Small intestine (tissue), 7 donors: ENCODE results near the gene RCBTB2. TPM values are rescaled to one million over a fixed set of nuclear protein-coding genes. Genes with fewer than 3 reads are reported as not detected.

Experiments used
- DNase-seq, 2 donors: peaks; one replicate each; pipeline versions ENCODE4 v3.0.0 to v3.0.0-alpha.2; 2013
- FAIRE-seq: peaks from 2 replicates; lab custom pipeline; 2012; peaks lifted over from hg19 to GRCh38; lab: Jason Lieb, UNC
- H3K27ac ChIP-seq, 3 donors: one replicate each; pipeline ENCODE4 v1.5.1; 2013; ENCODE audit warnings: low read length in 2 of 3, mild to moderate bottlenecking in 2 of 3, control low read depth in 1 of 3, inconsistent platforms in 1 of 3, low read depth in 1 of 3, moderate library complexity in 1 of 3
- H3K27me3 ChIP-seq, 3 donors: one replicate each; pipeline ENCODE4 v1.6.1; 2013; ENCODE audit warnings: low read length in 3 of 3, inconsistent platforms in 1 of 3; ENCODE audit not compliant: control insufficient read depth in 3 of 3, insufficient read depth in 3 of 3
- H3K36me3 ChIP-seq, 3 donors: one replicate each; pipeline ENCODE4 v1.6.1; 2013; ENCODE audit warnings: low read length in 3 of 3, inconsistent platforms in 1 of 3, low read depth in 1 of 3, mild to moderate bottlenecking in 1 of 3, moderate library complexity in 1 of 3; ENCODE audit not compliant: control insufficient read depth in 3 of 3, insufficient read depth in 2 of 3
- H3K4me1 ChIP-seq, 3 donors: one replicate each; pipeline ENCODE4 v1.6.1; 2013; ENCODE audit warnings: low read length in 2 of 3, inconsistent platforms in 1 of 3, low read depth in 1 of 3, mild to moderate bottlenecking in 1 of 3, moderate library complexity in 1 of 3; ENCODE audit not compliant: control insufficient read depth in 3 of 3, insufficient read depth in 2 of 3
- H3K4me3 ChIP-seq, 3 donors: one replicate each; pipeline ENCODE4 v1.5.1; 2013; ENCODE audit warnings: low read length in 3 of 3, control low read depth in 1 of 3, inconsistent platforms in 1 of 3, low read depth in 1 of 3, mild to moderate bottlenecking in 1 of 3, moderate library complexity in 1 of 3
- H3K9me3 ChIP-seq, 2 donors: one replicate each; pipeline ENCODE4 v1.6.1; 2013; ENCODE audit warnings: low read depth in 1 of 2, low read length in 1 of 2; ENCODE audit not compliant: control insufficient read depth in 2 of 2, insufficient read depth in 1 of 2
- WGBS, 3 donors: extraction: QIAGEN DNeasy Blood & Tissue Kit; methylation state at CpG; one replicate each; pipeline ENCODE4 v1.1.7; 2013; 5-methylcytosine and 5-hydroxymethylcytosine counted together
- polyA plus RNA-seq, 4 donors: library from polyadenylated mRNA; stranded (reverse) in 3 of 4; unstranded in 1 of 4; fragments of 200-250 nt in 3 of 4; fragments of 120-200 nt in 1 of 4; gene quantifications; one replicate each; pipeline versions ENCODE4 v1.2.1 to v1.2.3, GENCODE V29; 2013
- donor health status: healthy with polysubstance abuse.
- donor health status: control.
- donor health status: control.
- donor health status: Bipolar disorder and iron deficiency.
- donor health status: healthy.

The RCBTB2 gene
- polyA plus RNA-seq, 4 donors: 3.1 to 10.3 (median 6.2) TPM

DNA sequence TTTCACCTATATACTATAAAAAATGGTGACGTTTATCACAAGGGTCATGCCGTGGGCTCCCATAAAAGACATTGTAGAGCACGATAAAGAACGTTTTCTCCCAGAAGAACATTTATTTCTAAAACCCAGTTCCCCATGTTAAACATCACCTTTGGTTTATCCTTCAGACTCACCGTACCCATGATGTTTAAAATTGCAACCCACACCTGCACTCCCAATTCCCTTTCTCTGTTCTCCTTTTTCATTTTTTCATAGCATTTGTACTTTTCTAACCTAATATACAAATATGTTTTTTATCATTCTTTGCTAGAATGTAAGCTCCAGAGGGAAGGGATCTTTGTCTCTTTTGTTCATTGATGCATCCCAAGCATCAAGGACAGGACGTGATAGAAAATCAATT is 2.0 kb downstream of the RCBTB2 start:
- 88 to 92% (median 90%) methylated on average over 6 of the region's 6 CpGs for WGBS, 3 donors
- no peak for FAIRE-seq
- H3K27ac ChIP-seq: no peak overlapping the region

DNA sequence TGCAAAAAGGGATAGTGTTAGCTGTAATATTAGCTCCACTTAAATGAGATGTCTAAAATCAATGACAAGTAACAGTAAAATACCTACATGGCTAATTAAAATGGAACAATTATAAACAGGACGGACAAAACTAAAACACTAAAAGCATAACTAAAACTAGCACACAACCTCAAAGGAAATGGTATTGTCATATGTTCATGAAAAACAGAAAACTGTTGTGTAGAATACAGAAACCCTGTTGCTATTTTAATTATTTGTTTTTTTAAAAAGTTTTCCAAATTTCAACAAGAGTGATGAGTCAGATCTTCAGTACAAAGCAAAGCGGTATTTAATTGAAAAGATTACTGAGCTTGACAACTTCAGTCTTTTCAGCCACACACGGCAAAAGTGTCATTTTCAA is 4.2 kb downstream of the RCBTB2 start:
- H3K4me3 ChIP-seq: no peak overlapping the region
- DNase-seq: no peak
- WGBS, 3 donors: 84 to 90% (median 87%) methylated on average over 3 of the region's 3 CpGs
- no peaks in the 10 kb centered on the region for H3K9me3 ChIP-seq
- FAIRE-seq: no peak
- H3K36me3 ChIP-seq: no peaks in the 10 kb centered on the region
- H3K27me3 ChIP-seq: no peaks in the 10 kb centered on the region
- no peak overlapping the region for H3K27ac ChIP-seq
- peaks cover 0 to 3% (median 3%) of the 10 kb centered on the region in 3 donors for H3K4me1 ChIP-seq

More for the DNA sequence above, 2.0 kb downstream of the RCBTB2 start:
- no peaks in the 10 kb centered on the region for H3K9me3 ChIP-seq
- no peak for DNase-seq
- H3K36me3 ChIP-seq: no peaks in the 10 kb centered on the region
- H3K4me1 ChIP-seq: peaks cover 0 to 3% (median 3%) of the 10 kb centered on the region in 3 donors
- H3K27me3 ChIP-seq: no peaks in the 10 kb centered on the region
- H3K4me3 ChIP-seq: no peak overlapping the region

DNA sequence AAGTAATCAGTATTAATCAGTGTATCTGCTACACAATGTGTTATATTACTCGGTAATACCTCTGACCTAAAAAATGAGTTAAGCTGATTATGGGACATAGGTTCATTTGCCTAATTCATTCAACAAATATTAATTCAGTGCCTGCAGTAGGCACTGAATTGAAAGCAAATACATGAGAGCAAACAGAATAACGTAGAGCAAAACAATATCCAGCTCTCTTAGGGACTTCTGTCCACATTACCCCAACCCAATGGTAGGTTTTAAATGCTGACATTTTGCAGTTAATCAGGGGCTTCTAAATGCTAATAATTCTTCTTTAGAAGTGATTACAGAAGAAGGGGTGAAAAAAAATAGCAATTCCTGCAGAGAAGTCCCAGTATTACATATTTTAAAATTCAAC is 4.9 kb downstream of the RCBTB2 start:
- DNase-seq (no peak), FAIRE-seq (no peak)
- Histone ChIP-seq H3K27me3 (no peaks in the 10 kb centered on the region), H3K9me3 (no peaks in the 10 kb centered on the region), H3K4me1 (peaks cover 0 to 3% (median 3%) of the 10 kb centered on the region in 3 donors), H3K4me3 (no peak overlapping the region), H3K27ac (no peak overlapping the region), H3K36me3 (no peaks in the 10 kb centered on the region)
- 70 to 75% (median 73%) methylated on average over 2 of the region's 2 CpGs for WGBS, 3 donors

DNA sequence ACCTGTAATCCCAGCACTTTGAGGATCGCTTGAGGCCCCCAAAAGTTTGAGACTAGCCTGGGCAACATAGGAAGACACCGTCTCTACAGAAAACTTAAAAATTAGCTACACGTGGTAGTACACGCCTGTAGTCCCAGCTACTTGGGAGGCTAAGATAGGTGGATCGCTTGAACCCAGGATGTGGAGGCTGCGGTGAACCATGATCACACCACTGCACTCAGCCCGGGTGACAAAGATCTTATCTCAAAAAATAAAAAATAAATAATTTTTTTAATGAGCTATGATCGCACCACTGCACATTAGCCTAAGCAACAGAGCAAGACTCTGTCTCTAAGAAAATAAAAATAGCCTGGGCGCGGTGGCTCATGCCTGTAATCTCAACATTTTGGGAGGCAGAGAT is 6.6 kb downstream of the RCBTB2 start:
- H3K27me3 ChIP-seq: no peaks in the 10 kb centered on the region
- peaks cover 0 to under 1% (median 0%) of the 10 kb centered on the region in 3 donors for H3K4me1 ChIP-seq
- FAIRE-seq (no peak), DNase-seq (no peak)
- H3K9me3 ChIP-seq: no peaks in the 10 kb centered on the region
- H3K27ac ChIP-seq: no peak overlapping the region
- H3K4me3 ChIP-seq: no peak overlapping the region
- WGBS, 3 donors: 86 to 88% (median 87%) methylated on average over 10 of the region's 10 CpGs
- H3K36me3 ChIP-seq: no peaks in the 10 kb centered on the region

DNA sequence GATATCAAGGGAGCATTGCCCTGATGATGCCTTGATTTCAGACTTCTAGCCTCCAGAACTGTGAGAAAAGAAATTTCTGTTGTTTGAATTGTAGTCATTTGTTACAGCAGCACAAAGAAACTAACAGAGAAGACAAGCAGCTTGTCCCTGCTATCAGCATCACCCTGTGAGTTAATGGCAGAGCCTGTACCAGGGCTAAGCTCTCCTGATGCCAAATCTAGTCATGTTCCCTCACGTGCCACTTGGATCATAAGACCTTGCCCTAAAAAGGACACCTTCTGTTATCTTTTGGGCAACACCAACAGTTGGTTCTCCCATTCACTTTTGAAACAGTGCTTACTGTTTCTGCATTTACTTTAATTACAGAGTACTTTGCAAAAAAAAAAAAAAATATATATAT is 14.8 kb downstream of the RCBTB2 start:
- Histone ChIP-seq H3K27me3 (no peaks in the 10 kb centered on the region), H3K4me1 (no peaks in the 10 kb centered on the region), H3K36me3 (no peaks in the 10 kb centered on the region), H3K4me3 (no peak overlapping the region), H3K27ac (no peak overlapping the region), H3K9me3 (no peaks in the 10 kb centered on the region)
- WGBS, 3 donors: 92 to 100% (median 95%) methylated on average over 1 of the region's 1 CpG
- DNase-seq (no peak), FAIRE-seq (no peak)

DNA sequence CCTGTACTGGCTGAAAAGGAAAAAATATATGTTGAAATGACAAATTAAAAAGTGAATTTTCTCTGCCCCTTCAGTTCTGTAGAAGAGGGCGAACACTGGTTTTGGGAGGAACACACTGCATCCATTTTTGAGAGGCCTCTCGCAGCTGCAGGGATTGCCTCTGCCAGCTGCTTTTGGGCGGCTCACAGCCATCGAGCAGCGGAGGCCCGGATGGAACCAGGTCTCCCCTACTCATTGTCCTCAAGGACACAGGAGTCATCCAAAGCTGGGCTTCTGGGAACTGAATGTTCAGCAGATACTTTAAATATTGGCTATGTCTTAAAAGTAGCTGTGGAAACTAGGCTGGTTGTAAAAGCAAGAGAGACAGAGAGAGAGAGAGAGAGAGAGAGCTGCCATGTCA is 17.1 kb downstream of the RCBTB2 start:
- DNase-seq (no peak), FAIRE-seq (no peak)
- no peaks in the 10 kb centered on the region for H3K4me1 ChIP-seq
- WGBS, 3 donors: 91 to 96% (median 91%) methylated on average over 6 of the region's 6 CpGs
- H3K9me3 ChIP-seq: no peaks in the 10 kb centered on the region
- H3K4me3 ChIP-seq: no peak overlapping the region
- H3K27ac ChIP-seq: no peak overlapping the region
- H3K27me3 ChIP-seq: no peaks in the 10 kb centered on the region
- no peaks in the 10 kb centered on the region for H3K36me3 ChIP-seq

DNA sequence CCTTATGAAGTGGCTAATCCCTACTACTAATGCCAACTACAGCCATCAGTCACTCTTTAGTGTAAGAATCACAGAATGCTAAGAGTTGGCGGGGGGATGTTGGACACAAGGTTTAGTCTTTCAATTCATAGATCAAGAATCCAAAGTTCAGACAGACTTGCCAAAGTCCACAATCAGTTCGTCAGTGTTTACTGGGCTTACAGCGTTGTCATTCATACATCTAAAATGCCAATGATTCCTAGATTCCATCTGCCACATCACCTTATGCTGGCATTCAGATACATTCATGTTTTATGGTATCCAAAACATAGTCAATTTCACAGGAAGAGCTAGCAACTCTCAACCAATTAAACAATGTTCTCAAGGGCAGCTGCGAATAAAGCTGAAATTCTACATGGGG is 18.1 kb downstream of the RCBTB2 start:
- Histone ChIP-seq H3K4me1 (no peaks in the 10 kb centered on the region), H3K9me3 (no peaks in the 10 kb centered on the region), H3K27me3 (no peaks in the 10 kb centered on the region), H3K27ac (no peak overlapping the region), H3K4me3 (no peak overlapping the region), H3K36me3 (no peaks in the 10 kb centered on the region)
- WGBS, 3 donors: 71 to 88% (median 84%) methylated on average over 4 of the region's 4 CpGs
- FAIRE-seq (no peak), DNase-seq (no peak)

DNA sequence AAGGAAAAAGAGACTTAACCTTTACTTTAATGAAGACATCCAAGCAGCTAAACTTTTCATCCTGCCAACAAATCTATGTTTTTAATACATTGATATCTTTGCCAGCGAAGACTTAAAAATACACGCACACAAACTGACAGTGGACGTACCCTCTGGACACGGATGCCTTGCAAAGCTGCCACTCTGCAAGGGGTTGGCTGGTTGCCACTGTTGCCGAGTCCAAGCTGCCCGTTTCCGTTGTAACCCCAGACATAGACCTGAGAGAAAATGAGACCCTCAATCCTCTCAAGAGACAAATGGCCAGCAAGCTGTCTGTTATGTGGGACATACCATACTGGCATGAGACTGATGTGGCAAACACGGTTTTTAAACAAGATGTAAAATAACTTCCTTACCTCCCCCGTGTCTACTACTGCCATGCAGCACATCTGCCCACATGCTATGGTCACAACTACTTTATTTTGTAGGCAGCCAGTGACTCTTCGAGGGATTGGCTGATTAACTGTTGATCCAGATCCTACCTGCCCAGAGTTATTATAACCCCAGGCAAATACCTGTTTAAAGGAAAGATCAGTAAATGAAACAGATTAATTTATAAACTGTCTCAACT is 21.2 kb downstream of the RCBTB2 start:
- Histone ChIP-seq H3K27ac (no peak overlapping the region), H3K36me3 (peaks cover 0 to 4% (median 0%) of the 10 kb centered on the region in 3 donors), H3K4me1 (no peaks in the 10 kb centered on the region), H3K9me3 (no peaks in the 10 kb centered on the region), H3K4me3 (no peak overlapping the region), H3K27me3 (no peaks in the 10 kb centered on the region)
- DNase-seq (no peak), FAIRE-seq (no peak)
- 82 to 90% (median 87%) methylated on average over 10 of the region's 10 CpGs for WGBS, 3 donors

DNA sequence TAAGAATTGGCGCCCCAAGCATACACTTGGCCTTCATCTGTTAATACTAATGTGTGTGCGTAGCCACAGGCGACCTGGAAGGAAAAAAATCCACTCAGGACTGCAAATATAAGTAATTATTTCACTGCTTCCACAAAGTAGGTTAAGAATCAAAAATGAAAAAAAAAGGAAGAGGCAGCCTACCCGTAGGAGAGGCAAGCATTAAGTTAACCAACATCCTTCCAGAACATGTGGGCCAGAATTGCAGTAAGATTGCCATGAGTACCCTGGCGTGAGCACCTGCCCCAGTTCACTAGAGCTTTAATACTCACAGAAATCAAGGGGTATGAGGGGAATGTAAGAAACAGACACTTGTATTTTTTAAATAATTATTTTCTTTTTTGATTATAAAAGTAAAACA is 22.2 kb downstream of the RCBTB2 start:
- no peaks in the 10 kb centered on the region for H3K27me3 ChIP-seq
- H3K27ac ChIP-seq: no peak overlapping the region
- no peaks in the 10 kb centered on the region for H3K4me1 ChIP-seq
- H3K4me3 ChIP-seq: no peak overlapping the region
- no peaks in the 10 kb centered on the region for H3K9me3 ChIP-seq
- WGBS, 3 donors: 88 to 93% (median 93%) methylated on average over 5 of the region's 5 CpGs
- peaks cover 0 to 4% (median 0%) of the 10 kb centered on the region in 3 donors for H3K36me3 ChIP-seq
- no peak for FAIRE-seq
- DNase-seq: no peak
